HG03175 (cell line): ENCODE data around the gene FAM241A.
"Not testable (repeated sequence)": the region's sequence is repeated elsewhere in the genome, so short reads cannot be mapped to it uniquely, and the experiment has no call there.

Experiments used
- ATAC-seq: cut with Tn5 transposase; IDR thresholded peaks from one replicate; pipeline ENCODE4 v1.9.1; 2021; ENCODE audit warnings: mild to moderate bottlenecking, moderate library complexity; ENCODE audit not compliant: unreplicated experiment

Gene FAM241A

DNA sequence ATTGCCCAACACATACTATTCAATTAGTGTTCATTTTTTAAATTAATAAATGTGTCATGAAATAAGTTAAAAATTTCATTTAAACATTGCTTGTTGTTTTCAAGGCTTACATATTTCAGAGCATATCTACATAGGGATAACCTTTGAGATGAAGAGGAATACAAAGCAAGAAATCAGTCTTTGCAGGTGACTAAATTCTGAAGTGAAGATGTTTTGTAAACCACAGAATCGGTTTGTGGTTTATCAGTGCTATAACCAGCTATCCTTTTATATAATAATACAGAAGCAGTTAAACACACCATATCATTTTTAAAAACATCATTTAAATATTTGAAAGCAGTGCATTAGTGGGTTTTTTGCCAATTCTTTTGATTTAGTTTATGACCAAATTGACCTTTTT is 26.9 kb downstream of the FAM241A start:
- ATAC-seq, result peak; percentile 83

DNA sequence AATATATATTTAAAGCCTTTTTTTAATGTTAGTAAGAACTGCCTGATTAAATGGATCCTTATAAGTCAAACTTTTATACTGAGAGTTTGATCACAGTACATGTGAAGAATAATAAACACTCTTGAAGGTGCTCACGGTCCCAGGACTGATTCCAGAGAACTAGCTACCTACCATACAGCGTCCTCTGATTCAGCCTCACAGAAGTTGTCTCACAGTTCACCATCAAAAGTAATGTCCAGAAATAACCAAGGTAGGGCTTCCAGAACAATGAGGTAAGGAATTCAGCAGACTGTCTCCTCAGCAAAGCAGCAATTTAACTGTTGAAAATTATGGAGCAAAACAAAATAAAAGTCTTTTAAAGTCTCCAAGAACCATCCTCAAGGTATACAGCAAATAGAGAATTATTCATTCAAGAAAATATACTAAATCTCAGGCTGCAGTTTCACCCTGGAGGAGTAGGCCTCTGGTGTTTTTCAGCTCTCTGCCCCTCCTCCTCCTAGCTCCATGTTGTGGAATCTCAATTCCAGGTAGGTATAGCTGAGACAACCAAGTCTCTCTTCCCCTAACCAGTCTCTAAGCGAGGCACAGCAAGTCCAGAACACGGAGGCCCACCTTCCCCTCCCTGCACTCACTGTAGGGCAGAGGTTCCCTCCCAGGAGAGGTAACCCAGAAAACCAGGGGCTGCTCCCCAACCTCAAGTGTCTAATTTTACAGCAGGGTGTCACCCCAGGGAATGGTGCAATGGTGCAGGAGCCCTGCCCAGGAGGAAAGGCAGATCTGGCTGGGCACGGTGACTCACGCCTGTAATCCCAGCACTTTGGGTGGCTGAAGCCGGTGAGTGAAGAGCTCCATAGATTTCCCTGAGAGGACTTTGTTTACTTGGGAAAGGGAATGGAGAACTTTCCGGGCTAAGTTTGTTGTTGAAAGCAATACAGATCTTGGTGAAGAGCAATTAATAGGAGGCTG is 28.6 kb downstream of the FAM241A start:
- ATAC-seq, result no peak

DNA sequence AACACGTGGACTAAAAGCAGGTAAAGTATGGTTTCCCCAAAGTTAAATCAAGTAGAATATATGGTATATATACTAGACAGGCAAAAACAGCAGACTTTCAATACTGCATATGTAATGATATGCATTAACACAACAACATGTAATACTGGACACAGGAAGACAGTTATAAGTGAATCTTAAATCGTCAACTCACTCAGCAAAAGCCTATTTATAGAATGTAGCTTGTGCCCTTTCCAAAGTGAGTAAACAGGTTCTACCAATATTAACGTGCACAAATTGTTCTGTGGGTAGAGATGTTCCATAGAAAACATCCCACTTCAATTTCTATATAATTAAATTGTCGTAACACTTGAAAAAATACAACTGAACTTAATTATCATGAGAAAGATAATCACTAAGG is 30.6 kb downstream of the FAM241A start:
- ATAC-seq, result no peak

DNA sequence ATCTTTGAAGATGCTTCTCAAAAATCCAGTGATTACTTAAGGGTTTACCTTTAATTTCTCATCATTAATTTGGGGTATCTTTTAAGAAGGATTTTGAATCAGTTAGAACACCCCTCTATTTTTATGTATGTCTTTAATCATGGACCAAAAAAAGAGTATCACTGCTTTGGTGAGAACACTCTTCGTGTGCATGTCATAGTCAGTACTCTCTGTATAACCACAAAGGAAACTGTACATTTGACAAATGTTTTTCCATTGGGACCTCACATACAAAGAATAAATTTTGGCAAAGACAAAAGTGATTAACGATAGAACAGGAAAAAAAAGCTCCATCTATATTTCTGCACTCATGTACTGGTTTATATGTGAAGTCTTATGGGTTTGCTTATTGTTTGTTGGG is 31.3 kb downstream of the FAM241A start:
- no peak for ATAC-seq

DNA sequence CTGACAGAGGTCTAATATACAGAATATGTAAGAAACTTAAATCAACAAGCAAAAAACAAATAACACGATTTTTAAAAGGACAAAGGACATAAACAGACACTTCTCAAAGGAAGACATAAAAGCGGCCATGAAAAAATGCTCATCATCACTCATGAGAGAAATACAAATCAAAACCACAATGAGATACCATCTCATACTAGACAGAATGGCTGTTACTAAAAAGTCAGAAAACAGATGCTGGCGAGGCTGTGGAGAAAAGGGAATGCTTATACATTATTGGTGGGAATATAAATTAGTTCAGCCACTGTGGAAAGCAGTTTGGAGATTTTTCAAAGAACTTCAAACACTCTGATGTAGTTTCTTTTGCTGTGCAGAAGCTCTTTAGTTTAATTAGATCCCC is 33.5 kb downstream of the FAM241A start:
- not testable (repeated sequence) for ATAC-seq

DNA sequence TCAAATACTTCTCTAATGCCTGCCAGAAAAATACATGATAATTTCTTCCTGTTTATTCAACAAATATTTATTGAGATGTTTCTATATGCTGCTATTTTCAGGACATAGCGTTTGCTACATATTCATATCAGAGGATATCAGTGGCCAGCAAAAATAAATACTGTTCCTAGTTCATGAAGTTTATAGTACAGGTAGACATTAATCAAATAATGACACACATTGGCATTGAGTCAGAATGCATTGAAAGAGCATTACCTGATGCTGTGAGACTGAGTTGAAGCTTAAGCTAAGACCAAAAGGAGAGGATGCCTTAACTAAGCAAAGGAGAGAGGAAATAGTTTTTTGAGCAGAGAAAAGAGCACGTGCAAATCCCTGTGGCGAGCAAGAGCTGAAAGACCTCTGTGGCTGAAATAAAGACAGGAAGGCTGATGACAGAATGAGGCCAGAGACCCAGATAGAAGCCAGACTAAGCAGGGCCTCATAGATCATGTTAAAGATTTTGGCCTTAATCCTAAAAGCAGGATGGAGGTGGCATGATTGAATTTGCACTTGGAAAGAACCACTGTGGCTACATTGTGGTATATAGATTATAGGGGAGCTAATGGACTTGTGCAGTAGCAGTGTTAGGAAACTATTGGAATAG is 36.2 kb downstream of the FAM241A start:
- ATAC-seq, result no peak

DNA sequence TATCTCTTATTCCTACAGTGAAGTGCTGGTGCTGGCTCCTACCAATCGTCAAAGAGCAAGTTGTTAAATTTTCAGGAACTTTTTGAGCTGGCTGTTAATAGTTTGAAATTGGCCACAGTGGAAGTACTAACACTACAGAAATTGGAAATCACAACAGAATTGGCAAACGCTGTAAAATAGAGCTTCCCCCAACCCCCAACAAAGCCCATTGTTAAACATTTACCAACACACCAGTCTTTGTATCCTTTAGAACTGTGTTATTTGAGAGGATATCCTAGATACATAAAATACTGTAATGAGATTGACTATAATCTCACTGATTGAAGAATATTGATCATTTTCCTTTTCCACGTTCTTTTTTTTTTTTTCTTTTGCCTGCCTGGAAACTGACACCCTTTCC is 37.4 kb downstream of the FAM241A start:
- ATAC-seq, result no peak

DNA sequence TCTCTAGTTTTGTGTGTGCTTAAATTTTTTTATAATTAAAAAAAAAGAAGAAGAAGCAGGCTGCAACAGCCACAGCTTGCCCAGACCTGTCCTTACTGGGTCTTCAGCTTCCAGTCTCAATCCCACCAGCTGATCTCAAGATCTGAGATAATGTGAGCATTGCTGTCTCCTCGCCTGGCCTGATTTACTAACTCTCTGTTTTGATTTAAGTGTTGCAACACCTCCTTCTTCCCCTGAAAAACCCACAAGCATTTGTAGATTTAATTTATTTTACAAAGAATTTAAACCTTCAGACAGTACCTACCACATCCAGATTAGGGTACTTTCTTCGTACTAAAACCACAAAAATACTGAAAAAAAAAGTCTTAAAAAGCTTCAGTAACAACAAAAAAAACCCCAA is 38.0 kb downstream of the FAM241A start:
- ATAC-seq, result no peak

DNA sequence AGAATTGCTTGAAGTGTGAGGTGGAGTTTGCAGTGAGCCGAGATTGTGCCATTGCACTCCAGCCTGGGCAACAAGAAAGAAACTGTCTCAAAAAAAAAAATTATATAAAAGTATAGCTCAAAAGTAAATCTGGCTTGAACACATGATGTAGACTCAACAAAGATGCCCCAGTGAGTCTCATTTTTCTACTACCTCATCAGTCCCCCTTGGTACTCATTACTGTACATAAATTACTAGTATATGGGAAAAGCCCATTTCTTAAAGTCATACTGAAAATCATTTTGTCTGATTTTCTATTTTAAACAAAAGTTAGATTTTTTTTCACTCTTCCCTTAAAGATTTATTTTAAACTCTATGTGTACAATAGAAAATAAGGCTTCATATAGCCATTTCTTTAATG is 39.2 kb downstream of the FAM241A start:
- no peak for ATAC-seq

DNA sequence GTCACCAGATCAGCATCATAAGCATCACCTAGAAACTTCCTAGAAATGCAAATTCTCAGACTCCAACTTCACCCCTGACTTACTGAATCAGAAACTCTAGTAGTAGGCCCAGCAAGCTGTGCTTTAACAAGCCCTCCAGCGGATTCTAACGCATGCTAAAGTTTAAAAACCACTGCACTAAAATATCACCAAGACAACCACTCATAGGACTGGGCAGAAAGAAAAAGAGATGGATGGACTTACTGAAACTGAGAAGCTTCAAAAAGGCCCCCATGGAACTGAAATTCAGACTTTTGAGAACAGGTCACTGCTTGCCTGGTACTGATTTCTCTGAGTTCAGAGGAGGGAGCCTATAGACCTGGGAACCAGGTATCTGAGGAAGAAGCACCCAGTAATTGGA is 40.1 kb downstream of the FAM241A start:
- ATAC-seq, result peak; percentile 43

DNA sequence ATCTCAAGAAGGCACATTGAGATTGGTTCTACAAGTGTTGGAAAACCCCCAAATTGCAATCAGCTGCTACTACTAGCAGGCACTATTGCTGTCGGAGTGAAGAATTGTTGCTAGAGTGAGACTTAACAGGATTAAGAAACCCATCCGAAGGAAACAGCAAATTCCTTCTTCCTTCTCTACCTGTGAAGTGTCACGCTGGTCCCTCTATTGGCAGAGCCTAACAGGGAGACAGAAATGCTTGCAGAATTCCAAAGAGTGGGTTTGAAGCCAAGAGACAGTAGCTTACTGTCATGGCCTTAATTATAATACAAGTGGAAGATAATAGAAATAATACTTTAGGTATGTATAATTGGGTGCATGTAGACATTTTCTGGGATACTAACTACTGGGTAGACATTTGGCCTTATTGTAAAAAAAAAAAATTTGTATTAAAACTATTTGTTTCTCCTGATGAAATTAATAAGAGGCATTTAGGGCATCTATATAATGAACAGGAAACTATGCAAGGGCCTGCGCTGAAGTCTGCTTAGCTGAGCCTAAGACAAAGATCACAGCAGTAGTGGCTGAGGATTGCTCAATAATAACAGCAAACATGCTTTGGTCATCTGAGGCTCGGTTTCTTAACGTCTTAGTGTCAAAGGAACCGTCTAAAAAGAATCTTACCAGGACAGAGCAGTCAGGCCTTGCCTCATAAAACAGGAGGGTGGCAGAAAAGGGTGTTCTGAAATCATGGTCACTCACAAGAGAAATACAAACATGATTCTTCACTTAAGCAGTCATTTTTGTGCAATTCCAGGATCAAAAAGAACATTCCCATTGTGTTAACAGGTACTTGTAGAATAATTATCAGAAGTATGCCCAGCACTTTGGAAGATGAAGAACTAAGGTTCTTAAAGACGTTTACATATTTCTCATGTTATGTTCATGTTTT is 40.8 kb downstream of the FAM241A start:
- ATAC-seq, result no peak

DNA sequence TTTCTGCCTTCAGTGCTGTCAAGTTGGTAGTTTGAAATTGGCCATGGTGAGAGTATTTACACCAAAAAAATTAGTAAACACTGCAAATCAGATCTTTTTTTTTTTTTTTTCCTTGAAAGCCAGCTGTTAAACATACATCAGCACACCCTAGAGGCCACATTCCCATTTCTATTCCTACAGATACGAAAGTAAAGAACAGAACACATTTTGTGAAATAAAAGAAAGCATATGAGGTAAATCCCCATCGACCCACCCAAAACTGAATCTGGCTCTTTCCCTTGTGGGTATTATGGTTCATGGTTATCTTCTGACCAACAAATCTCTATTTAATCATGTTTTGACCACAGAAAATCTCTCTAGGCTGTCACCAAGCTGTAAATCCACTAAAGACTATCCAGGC is 44.5 kb downstream of the FAM241A start:
- no peak for ATAC-seq

DNA sequence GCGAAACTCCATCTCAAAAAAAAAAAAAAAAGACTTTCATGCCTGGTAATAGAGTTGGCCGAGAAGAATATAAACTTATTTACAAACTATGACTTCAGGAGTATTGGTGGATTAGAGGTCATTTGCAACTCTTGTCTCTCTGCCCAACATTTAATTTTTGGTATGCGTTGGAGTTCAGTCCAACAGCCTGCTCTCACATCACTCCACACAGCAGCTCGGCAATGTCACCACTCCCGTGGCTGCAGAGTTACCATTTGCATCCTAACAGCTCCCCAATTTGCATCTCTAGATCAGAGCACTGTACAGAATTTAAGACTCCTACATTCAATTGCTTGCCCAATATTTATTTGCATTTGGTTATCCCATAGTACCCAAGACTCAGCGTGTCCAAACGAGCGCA is 45.4 kb downstream of the FAM241A start:
- ATAC-seq, result no peak

DNA sequence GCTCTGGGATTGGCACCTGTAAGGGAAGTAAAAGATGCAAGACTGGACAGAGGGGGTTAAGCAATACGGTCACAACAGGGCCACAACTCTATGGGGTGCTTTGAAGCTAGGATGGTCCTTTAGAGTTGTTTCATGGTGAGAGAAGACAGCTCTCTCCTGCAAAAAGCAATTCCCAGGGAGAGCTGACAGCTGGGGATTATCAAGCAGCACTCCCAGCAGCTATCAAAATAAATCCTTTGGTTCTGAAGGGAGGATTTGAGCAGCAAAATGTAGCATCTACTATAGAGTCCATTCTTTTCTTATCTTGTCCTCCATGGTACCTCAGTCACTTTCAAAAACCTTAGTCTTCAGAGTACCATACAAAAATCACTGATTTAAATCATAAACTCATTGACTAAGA is 51.2 kb downstream of the FAM241A start:
- no peak for ATAC-seq

DNA sequence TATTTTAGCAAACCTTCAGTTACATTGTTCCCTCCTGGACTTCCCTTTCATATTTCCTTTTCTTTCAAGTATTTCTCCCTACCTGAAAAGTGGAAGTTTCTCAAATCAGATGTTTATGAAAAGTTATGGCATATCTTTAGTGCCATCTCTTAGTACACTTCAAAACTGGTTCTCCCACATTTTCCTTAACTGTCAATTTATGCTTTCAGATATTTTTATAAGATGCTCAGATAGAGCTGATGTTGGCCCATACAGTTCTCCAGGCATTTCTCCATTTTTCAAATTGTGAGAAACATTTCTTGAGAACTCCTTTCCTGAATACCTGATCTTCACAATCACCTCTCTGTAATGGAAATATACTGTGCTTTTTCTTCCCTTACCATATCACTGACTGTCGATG is 53.8 kb downstream of the FAM241A start:
- ATAC-seq, result no peak

DNA sequence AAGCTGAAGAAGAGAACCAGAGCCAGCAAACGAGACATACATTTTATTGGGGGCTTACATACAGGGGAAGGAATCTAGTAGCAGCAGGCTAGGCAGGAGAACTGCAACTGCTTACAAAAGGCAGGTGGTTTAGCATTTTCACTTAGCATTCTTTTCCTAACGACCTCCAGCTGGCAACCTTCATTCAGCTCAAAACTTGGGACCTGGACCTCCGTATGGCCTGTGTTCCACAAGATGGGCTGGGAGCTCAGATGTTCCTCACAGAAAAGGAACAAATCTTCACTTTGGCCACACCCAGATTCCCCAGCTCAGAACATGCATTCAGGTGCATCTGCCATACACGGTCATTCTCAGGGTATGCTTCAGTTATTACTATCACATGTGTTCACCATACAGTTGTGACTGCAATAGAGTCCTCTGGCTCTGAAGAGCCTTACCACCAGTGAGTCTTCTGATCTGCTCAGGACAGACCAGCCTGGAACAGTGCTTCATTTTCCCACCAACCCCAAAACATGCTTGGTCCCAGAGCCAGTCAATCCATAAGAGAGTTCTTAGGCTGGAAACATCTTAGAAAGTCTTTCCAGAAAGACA is 56.8 kb downstream of the FAM241A start:
- ATAC-seq, result no peak

DNA sequence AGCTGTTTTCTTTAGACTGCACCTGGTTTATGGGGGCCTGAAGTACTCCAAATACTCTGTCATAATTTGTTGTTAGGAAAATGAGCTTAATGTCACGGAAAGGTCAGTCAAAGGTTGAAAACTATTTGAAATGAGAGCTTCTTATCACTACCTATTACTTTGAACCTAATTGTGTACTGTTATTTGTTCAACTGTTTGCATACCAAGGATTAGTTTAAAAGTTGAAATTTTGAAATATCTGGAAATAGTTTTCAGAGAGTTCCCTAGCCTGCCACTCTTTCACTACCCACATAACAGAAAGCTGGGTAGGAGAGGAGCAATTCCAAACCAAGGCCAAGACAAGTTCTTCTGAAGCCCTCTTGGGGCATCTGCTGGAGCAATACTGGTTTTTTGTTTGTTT is 58.3 kb downstream of the FAM241A start:
- no peak for ATAC-seq

DNA sequence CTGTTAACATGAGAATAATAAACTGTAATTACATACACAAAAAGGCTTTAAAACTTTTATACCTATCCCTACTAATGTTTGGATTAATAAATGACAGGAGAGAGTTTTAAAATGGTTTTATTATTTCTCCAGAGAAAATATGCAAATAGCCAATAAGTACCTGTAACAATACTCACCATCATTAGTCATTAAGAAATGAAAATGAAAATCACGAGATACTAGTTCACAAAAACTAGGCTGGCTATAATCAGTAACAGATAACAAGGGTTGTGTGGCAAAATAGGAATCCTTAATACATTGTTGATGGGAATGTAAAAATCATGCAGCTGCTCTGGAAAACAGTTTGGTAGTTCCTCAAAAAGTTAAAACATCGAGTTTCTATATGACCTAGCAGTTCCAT is 61.2 kb downstream of the FAM241A start:
- ATAC-seq, result peak; percentile 51

DNA sequence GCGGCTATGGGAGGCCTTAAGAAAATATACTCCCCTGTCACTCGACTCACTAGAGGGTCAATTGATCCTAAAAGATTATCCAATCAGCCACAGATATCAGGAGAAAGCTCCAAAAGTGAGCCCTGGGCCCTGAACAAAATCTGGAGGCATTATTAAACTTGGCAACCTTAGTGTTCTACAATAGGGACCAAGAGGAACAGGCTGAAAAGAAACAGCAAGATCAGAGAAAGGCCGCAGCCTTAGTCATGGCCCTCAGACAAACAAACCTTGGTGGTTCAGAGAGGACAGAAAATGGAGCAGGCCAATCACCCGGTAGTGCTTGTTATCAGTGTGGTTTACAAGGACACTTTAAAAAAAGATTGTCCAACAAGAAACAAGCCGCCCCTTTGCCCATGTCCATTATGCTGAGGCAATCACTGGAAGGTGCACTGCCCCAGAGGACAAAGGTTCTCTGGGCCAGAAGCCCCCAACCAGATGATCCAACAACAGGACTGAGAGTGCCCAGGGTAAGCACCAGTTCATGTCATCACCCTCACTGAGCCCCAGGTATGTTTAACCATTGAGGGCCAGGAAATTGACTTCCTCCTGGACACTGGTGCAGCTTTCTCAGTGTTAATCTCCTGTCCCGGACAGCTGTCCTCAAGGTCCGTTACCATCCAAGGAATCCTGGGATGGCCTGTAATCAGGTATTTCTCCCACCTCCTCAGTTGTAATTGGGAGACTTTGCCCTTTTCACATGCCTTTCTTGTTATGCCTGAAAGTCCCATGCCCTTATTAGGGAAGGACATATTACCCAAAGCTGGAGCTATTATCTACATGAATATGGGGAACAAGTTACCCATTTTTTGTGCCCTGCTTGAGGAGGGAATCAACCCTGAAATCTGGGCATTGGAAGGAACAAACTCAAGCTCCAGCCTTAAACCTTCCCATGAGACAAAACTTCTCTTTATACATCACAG is 63.2 kb downstream of the FAM241A start:
- ATAC-seq, result not testable (repeated sequence)

DNA sequence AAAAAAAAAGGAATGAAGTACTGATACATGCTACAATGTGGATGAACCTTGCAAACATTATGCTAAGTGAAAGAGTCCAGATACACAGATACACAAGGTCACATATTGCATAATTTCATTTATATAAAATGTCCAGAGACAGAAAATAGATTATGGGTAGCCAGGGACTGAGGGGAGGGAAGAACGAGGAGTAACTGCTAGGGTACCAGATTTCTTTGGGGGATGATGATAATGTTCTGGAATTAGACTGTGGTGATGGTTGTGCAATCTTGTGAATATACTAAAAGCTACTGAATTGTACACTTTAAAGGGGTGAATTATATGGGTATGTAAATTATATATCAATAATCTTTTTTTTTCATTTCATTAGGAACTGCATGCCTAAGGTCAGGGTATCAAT is 65.5 kb downstream of the FAM241A start:
- ATAC-seq, result no peak
